Neural progenitor cell (in vitro differentiated cells): ENCODE data around the gene WDR54.

Experiments used
- CTCF ChIP-seq: fragments of 200-600 bp; sonication (generic); IDR thresholded peaks from 2 replicates; pipeline ENCODE4 v1.5.1; 2017; ENCODE audit warnings: antibody characterized with exemption, mild to moderate bottlenecking
- EZH2phosphoT487 ChIP-seq: fragments of 200-600 bp; sonication (generic); IDR thresholded peaks from 2 replicates; pipeline ENCODE4 v1.6.1; 2017; ENCODE audit warnings: antibody characterized with exemption

DNA sequence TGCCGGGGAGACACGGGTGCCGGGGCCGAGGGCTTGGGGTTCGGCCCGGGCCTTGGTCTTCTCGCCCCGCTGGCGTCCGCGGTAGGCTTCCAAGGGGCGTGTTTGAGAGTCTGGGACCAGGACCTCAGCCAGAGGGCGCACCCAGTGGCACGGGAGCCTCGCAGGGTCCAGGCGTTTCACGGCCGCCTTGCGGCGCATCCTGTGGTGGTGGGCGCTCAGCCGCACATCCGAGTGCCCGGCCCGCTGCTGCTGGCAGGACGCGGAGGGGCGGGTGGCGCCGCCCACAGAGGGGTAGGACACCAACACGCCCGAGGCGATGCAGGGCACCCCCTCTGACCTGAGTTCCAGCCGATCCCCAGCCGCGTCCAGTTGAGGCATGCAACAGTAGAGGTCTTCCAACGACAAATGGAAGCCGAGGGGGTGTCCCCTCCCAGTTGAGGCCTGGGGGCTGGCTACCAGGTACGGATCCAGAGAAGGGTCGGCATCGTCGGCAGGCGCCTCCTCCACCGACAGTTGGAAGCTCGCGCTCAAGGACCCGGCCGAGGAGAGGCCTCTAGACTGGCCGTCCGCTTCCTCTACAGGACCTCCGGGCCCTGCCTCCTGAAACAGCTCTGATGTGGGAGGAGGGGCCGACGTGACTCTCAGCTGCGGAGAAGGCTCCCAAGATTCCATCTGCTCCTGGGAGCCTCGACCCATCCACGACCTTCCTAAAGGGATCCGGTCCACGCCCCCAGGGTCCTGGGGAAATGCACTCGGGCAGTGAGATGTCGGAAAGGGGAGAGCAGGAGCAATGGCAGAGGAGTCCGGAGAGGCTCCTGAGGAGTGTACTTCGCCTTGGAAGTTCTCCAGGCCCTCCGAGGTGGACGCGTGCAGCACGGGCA, 6.4 kb upstream of the WDR54 start:
- TF ChIP-seq CTCF = no peak
- no peak for TF ChIP-seq EZH2phosphoT487
